Inflammatory macrophage treated with lipopolysaccharide for 4 hours (primary cell): ENCODE measurements around the gene KLK13.

Source experiments
- DNase-seq: peaks from one replicate; pipeline ENCODE4 v3.0.0-alpha.2; 2020

Gene KLK13

DNA sequence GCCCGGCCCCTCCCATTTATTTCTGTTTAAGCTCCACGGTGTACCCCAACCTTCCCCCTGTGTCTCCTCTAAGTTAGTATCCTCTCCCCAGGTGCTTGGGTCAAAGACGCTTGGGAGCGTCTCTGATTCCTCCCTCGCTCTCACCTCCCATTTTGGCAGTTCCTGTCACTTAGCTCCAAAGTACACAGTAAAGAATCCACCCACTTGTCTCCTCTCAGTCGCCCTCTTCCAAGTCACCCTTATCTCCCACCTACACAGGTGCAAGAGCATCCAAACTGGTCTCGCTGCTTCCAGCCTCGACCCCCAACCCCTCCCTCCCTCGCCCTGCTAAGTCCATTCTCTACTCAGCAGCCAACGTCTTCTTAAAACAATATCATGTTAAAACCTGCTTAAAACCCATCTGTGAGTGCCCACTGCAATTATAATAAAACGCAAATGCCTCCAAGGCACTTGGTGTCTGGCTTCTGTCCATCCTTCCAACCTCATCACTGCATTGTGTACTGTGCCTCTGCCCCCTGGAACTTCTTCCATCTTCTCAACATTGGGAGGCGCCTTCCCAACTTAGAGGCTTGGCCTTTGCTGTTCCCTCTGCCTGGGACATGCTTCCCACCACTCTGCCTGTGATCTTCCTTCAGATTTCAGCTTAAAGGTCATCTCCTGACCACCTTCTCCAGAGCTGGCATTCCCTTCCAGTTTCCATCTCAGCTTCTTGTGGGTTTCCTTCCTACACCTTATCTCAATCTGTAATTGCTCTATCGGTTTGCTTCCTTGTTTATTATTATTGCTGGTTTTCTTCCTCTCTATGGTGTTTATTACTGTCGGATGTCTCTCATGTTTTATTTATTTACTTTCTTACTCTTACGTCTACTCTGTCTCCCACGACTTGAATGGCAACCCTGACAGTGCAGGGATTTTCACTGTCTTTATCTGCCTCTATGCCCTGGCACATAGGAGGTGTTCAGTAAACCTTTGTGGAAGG lies 27.3 kb upstream of the KLK13 start:
- no peak for DNase-seq

DNA sequence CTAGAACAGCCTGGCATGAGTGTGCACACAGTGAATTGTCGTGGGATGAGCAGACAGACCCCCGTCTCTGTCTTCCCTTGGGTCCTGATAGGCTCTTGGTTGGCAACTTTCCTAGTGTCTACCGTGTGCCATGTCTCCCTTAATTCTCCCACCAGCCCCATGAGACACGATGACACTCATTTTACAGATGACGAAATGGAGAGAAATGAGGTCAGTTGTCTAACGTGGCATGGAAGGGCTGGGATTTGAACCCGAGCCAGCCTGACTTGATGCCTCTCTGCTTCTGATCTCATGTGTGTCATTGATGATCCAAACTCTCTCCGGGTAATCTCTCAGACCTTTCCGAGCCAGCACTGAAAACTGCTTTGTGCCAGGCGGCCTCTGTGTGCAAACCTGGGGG lies 26.2 kb upstream of the KLK13 start:
- DNase-seq: no peak

DNA sequence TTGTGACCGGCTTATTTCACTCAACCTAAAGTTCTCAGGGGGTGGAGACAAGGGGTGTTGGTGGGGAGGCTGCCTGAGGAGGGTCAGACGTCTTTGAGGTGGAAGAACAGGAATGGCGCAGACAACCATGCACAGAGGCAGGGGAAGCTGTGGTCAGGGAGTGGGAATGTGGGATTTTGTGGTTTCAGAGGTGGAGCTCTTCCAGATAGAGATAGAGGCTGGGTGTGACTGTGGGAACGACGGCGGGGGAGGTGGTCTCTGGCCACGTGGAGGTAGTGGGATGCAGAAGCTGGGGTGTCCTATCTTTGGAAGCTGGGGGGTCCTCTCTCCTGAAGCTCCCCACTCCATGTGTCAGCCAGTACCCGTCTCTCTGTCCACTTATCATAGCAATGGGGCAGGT lies 25.6 kb upstream of the KLK13 start:
- no peak for DNase-seq

DNA sequence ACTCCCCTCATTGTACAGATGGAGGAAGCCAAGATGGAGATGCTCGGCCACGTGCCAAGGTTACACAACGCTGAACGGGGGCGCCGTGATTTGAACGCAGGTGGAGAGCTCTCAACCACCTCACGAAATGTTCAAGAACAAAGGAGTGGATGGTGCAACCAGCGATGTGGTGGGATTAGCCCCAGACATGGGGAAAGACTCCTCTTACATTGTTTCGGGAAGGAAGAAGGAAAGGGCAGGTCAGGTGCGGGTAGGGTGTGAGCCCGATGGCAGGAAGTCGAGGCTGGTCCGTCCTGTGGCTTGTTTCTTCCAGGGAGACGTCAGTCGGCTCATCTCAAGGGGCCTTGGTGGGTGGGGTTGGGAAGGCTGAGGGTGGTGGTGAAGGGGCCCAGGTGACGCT lies 24.9 kb upstream of the KLK13 start:
- DNase-seq: no peak

DNA sequence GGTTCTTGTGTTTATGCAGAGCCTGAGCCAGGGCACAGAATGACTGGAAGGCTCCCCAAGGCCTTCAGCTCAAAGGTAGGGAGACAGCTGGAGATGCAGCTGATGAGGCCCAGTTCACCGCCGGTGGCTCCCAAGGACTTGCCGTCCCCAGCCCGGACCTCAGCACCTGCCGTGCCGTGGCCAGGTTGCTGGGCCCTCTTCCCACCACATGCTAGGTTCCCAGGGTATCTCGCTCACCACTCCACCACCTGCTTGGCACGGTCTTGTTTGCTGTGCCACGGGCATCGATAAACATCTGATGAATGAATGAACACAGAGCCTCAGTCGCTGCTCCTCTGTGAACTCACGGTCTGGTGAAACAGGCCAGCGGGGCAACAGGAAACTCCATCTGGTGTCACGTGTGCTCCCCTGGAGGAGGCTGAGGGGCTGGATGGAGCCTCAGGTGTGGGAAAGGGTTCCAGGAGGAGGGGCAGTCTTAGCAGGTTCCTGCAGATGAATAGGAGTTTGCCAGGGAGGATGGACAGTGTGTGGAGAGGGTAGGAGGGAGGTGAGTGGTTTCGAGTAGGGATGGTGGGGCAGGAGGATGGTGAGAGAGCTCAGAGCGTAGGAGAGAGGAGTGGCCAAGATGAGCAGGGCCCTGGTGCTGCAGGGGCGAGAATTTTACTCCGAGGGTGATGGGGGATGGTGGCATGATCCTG lies 21.4 kb upstream of the KLK13 start:
- no peak for DNase-seq

DNA sequence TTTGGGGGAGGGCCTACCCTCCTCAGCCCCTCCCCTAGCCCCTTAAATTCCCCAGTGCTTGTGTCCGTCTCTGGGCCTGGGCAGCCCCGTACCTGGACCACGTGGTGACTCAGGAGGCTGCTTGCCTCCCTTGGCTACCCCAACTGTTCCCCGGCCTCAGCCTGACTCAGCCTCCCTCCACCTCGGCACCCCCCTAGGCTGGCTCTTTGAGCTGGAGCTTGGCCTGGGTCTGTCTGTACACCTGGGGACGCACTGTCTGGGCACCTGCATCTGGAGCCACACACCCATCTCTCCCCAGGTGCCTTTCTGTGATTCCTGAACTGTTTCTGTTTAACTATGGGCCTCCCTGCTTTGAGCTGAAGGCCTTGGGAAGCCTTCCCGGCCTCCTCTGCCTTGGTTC lies 19.6 kb upstream of the KLK13 start:
- no peak for DNase-seq

DNA sequence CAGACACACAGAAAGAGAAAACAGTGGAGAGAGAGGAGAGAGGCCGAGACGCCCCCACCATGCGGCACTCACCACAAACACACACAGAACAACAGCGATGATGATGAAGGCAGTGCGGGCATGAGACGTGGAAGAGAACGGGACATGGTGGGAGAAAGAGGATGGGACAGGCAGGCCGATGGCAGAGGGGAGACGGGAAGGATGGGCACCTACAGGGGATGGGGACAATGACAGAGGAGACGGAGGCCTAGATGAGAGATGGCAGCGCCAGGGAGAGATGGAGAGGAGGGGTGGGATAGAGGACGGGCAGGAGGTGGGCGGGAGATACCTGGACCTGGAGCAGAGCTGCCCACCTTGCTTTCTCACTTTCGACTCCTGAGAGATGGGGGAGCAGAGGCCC lies 18.9 kb upstream of the KLK13 start:
- DNase-seq: no peak

DNA sequence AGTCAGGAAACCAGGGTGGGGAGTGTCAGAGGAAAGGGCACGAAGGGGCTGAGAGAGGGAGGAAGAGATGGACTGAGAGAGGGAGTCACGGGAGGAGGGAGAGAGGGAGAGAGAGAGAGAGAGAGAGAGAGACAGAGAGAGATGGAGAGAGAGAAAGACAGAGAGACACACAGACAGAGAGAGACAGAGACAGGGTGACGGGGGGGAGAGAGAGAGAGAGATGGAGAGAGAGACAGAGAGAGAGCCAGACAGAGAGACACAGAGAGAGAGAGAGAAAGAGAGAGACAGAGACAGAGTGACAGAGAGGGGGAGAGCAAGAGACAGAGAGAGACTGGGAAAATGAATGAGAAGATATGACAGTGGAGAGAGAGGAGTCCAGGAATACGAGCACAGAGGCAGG lies 18.3 kb upstream of the KLK13 start:
- DNase-seq: no peak

DNA sequence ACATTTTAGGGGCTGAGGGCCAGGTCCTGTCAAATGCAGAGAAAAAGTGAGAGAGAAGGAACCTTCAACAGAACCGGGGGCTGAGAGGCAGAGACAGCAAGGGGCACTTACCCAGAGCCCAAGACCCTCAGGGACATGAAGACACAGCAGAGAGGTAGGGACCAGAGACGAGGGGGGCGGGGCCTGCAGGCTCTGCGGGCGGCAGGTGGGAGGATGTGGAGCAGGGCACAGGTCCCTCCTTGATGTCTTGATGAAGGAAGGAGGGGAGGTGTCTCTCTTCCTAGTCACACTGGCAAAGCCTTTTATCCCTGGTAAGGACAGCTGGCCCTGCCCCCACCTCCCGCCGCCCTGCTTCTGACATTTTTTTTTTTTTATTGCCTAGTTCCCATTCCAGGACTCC lies 17.7 kb upstream of the KLK13 start, which contains the start of gene KLK14:
KLK14 (minus strand) TSS at position 277 of the 400 bp plus-strand sequence; CDS start at position 4, 273 bp downstream.
- no peak for DNase-seq

DNA sequence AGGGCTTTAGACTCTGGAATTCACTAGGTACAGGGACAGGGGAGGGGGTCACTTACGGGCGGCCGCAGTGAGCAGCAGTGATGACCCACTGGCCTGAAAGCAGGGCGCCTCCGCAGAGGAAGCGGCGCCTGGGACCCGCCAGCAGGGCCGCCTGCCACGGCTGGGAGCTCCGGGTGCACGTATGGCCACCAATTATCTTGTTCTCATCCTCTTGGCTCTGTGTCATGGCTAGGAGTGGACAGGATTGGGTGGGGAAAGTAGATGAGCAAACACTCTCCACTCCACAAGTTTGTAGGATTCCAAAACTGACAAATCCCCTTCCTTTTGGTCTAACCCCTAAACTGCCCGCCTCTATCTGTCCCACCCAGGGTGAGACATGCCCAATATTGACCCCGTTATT lies 16.6 kb upstream of the KLK13 start:
- DNase-seq: no peak

DNA sequence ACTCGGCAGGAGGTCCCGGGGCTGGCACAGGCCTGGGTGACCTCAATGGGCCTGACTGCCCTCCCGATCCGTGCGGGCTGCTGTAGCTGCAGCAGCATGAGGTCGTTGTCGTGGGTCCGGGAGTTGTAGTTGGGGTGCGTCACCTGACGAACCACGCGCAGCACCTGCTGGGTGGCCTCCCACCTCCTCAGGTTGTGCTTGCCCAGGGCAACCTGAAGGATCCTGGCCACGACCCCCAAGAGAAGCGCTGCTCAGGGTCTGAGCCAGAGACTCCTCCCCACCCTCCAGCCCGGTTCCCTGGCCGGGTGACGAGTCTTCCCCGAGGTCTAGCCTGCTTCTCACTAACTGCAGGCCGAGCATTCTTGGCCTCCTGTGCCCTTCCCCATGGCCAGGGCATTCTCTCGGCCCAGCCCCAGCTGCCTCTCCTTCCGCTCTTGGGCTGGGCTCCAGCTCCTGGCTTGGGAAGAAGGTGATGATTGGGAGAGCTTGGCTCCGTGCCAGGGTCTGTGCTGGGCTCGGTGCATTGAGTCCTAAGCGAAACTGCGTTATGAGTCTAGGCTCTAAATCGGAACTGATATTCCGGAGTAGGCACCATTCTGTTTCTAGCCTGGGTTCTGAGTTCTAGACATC lies 14.7 kb upstream of the KLK13 start:
- no peak for DNase-seq

DNA sequence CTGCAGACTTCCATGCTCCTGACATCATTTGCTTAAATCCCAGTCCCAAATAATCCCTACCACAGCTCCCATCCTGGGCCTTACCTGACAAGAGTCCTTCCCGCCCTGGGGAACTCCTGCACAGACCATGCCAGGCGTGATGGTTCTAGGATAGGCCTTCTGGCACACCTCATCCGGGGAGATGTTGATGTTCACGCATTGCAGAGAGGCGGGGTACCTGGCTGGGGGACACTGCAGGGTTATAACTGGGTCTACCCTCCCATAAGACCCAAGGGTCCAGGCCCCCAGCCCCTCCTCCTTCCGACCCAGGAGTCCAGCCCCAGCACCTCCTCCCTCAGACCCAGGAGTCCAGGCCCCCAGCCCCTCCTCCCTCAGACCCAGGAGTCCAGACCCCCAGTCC lies 13.8 kb upstream of the KLK13 start:
- no peak for DNase-seq

DNA sequence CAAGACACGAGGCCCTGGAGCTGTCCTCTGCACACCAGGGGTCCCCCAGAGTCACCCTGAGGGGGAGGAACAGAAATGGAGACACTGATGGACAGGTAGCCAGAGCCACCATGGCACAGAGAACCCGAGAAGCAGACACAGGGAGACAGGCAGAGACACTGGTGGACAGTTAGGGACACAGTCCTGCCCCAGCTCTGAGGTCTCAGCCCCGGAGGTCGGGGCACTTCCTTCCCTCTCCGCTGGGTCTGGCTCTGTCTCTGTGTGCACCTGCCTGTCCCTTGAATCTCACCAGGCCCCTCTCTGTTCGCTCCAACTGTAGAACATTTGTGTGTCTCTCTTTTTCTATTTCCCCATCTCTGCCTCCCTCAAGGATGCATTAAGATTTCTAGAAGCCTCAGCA lies 13.2 kb upstream of the KLK13 start:
- DNase-seq: no peak

DNA sequence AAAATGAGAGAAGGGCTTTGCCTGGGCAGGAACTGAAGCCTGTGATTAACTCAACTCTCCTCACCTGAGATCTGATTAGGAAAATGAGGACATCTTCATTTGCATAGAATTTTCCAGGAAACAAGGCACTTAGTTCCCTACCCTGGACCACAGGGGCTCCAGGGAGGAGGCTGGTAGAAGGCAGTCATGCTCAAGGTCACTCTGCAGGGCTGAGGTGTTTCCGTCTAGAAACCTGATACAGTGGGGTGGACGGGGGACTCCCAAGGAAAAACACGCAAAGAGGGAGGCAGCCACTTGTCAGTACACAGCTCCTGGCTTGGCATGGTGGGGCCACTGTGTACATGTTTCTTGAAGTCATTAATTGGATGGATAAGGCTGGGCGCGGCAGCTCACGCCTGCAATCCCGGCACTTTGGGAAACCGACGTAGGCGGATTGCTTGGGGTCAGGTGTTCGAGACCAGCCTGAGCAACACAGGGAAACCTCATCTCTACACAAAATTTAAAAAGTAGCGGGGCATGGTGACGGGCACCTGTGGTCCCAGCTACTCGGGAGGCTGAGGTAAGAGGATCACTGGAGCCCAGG lies 11.8 kb upstream of the KLK13 start:
- no peak for DNase-seq

DNA sequence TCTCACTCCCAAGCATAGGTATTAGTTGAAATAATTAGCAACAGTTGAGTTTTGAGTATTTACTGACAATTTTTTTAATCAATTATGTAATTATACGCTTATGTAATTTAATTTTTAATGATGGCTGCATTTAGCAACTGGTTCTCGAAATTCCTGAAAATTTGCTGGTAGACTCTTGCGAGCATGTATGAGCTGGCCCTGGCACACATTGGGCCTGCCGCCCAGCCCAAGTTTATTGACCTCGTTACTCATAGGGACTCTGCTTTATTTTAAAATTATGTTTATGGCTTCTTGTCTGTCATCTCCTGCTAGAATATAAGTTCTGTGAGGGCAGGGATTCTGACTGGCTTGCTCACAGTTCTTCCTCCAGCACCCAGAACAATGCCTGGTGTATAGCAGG lies 11.1 kb upstream of the KLK13 start:
- no peak for DNase-seq

DNA sequence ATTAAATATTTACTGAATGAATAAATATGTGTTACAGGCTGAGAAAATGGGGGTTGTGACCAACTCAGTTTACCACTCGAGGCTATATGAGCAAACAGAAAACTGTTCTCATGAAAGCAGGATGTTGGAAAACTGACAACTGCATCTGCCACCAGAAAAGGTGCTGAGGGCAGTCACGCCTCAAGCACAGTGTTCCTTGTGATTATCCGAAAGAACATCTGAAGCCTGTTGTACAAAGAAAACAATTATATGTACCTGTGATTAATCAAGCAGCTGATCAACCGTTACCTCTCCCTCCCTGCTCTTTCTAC lies 6.2 kb upstream of the KLK13 start:
- no peak for DNase-seq

DNA sequence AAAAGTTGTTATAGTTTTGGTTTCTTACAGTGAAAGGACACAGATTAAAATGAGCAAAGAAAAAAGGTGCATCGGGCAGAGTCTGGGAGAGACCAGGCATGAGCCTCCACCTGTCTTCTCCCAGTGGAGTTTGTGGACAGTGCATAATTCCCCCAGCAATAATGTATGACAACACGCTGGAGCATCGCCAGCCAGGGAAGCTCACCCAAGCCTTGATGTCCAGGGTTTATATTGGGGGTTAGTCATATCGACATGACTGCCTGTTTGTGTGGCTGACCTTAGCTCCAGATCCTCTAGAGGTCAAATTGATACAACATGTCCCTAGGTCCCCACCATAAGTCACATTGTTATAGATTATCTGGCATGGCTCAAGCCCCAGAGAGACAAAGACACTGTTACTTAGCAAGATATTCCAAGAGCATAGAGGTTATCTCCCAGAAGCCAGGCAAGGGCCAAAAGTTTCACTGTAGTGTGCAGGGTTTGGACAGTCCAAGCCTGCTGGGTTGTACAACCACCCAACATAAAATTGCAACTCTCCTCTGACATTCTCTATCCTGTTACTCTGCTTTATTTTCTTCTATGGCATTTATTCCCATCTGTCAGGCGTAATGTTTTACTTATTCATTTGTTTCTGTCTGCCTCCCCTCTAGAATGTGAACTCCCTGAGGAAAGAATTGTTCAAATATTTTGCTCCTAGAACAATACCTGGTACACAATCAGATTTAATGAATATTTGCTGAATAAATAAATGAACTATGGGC lies 5.6 kb upstream of the KLK13 start:
- DNase-seq: no peak

DNA sequence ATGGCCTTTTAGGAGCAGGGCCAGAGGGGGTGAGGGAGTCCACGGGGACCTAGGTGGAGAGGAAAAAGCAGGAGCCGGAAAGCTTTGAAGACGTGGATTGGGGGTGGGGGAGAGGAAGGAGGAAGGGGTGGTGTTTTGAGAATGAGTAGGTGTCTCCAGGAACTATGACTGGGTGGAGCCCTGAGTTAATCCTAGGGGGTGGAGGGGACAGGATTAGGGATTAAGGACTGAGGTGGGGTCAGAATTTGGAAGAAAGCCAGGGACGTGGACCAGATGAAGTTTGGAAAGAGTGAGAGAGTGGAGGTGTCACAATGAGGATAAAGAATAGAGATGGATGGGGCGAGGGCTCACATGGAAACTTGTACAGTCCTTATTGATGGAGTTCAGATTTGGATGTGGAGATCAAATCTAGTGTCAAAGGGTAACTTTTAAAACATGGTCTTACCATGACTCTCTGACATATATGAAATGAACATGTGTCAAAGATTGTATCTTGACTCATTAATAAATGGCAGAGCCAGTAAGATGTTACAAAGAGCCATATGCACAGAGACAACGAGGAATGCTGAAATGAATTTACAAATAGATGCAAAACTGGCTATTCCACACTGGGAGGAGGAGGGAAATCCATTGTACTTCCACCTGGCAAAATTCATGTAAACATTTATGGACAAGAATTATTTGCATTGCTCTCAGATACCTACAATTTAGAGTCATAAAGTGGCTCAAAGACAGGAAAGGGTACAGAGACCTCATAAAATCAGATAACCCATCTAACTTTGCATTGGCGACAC lies 1.7 kb upstream of the KLK13 start:
- no peak for DNase-seq

DNA sequence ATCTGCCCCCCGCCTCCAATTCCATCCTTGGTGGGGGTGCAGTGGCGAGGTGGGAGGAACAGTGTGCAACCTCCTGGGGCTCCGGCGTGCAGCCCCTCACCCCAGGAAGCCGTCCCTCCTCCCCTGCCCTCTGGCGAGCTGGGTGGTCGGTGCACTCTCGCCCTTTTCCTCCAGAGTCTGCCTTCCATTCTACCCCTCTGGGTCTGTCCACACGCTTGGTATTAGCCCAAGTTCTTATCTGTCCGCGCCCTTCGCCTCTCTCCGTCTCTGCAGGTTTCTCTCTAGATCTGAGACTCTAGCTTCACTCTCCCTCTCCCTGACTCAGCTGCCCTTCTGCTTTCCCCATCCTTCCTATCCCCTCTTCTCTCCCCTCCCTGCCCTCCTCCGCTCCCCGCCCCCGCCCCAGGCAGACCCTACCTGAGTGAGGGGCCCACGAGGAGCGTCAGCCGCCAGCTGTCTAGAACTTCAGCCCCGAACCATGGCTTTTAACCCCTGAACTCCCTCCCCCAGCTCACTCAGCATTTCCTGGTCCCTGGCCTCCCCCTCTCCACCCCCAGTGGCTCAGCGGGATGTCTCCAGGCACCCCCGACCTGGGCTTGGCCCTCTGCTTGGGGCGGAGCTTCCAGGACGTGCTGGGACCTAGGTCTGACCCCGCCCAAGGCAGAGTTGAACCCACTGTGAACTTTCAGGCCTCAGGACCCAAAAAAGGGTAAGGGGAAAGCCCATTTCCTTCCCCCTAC lies 499 bp upstream of the KLK13 start:
- DNase-seq: no peak

DNA sequence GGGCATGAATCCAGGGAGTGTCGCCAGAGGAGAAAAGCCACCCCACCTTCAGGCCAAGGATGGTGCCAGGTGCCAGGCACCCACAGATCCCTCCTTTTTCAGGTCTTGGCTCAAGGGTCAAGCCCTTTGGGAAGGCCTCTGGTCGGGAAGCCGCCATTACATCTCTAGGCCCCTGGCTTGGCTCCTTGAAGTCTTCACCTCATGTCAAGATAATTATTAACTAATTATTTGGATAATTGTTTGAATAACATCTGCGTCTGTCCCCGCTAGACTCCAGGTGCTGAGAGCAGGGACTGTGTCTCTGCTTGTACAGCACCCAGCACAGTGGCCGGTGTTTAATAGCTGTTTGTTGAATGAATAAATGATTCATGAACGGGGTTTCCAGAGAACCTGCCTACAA lies 1.2 kb downstream of the KLK13 start:
- no peak for DNase-seq

DNA sequence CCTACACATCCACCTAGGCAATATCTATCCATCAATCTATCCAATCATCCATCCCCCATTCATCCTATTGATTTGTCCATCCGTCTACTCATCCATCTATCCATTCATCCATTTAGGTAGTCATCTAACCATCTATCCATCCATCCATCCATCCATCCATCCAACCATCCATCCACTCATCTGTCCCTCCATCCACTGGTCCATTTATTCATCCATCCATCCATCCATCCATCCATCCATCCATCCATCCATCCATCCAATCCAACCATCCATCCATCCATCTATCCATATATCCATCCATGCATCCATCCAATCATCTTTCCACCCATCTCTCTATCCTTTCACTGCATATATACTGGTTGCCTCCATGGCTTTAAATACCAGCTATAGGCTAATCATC lies 3.9 kb downstream of the KLK13 start:
- no peak for DNase-seq
